Liver (tissue), 9 donors: Measurements from ENCODE around the gene CMTM1. TPM values are rescaled to one million over a fixed set of nuclear protein-coding genes. Genes with fewer than 3 reads are reported as not detected.

Experiments used
- DNase-seq: peaks from one replicate; pipeline ENCODE4 v3.0.0-alpha.2; 2017; ENCODE audit warnings: low spot score
- H3K27ac ChIP-seq, 2 donors: one replicate each; pipeline ENCODE4 v1.7.0; 2013; ENCODE audit warnings: inconsistent platforms in 2 of 2, low read length in 2 of 2, control low read depth in 1 of 2, low read depth in 1 of 2, mild to moderate bottlenecking in 1 of 2
- H3K27me3 ChIP-seq, 4 donors: one replicate each; pipeline versions ENCODE4 v1.6.1 to v1.7.0; 2013; ENCODE audit warnings: low read length in 3 of 4, inconsistent platforms in 1 of 4, mild to moderate bottlenecking in 1 of 4, moderate library complexity in 1 of 4; ENCODE audit not compliant: control insufficient read depth in 4 of 4, insufficient read depth in 4 of 4
- H3K36me3 ChIP-seq, 4 donors: one replicate each; pipeline versions ENCODE4 v1.6.1 to v1.7.0; 2013; ENCODE audit warnings: low read length in 3 of 4, mild to moderate bottlenecking in 3 of 4, low read depth in 1 of 4, moderate library complexity in 1 of 4; ENCODE audit not compliant: control insufficient read depth in 4 of 4, insufficient read depth in 3 of 4
- H3K4me1 ChIP-seq, 4 donors: one replicate each; pipeline versions ENCODE4 v1.6.1 to v1.7.0; 2013; ENCODE audit warnings: low read length in 3 of 4, mild to moderate bottlenecking in 3 of 4, moderate library complexity in 1 of 4; ENCODE audit not compliant: control insufficient read depth in 4 of 4, insufficient read depth in 4 of 4
- H3K4me3 ChIP-seq, 3 donors: one replicate each; pipeline versions ENCODE4 v1.6.1 to v1.7.0; 2013; ENCODE audit warnings: low read length in 3 of 3, control low read depth in 1 of 3, low read depth in 1 of 3, mild to moderate bottlenecking in 1 of 3
- H3K9ac ChIP-seq, 2 donors: one replicate each; pipeline ENCODE4 v1.7.0; 2013; ENCODE audit warnings: low read length in 2 of 2, mild to moderate bottlenecking in 2 of 2, moderate library complexity in 2 of 2, control low read depth in 1 of 2, low read depth in 1 of 2
- H3K9me3 ChIP-seq, 4 donors: one replicate each; pipeline versions ENCODE4 v1.6.1 to v1.7.0; 2013; ENCODE audit warnings: low read length in 3 of 4; ENCODE audit not compliant: control insufficient read depth in 4 of 4
- ATF3 ChIP-seq: IDR thresholded peaks from 2 replicates; pipeline ENCODE4 v1.6.1; 2016; ENCODE audit warnings: antibody characterized with exemption
- CTCF ChIP-seq: fragments of 150-350 bp; IDR thresholded peaks from 2 replicates; pipeline ENCODE4 v1.5.1; 2017; ENCODE audit warnings: improper control_type of control experiment, low read depth, low read length; ENCODE audit not compliant: missing input control
- FOXA2 ChIP-seq: IDR thresholded peaks from 2 replicates; pipeline ENCODE4 v1.6.1; 2016; ENCODE audit warnings: antibody characterized with exemption
- HNF4G ChIP-seq: IDR thresholded peaks from 2 replicates; pipeline ENCODE4 v1.6.1; 2016; ENCODE audit warnings: antibody characterized with exemption
- JUND ChIP-seq, 2 donors: IDR thresholded peaks; 2 replicates each; pipeline ENCODE4 v1.6.1; 2016; ENCODE audit warnings: antibody characterized with exemption in 2 of 2
- MAX ChIP-seq: IDR thresholded peaks from 2 replicates; pipeline ENCODE4 v1.6.1; 2016; ENCODE audit warnings: antibody characterized with exemption
- RAD21 ChIP-seq, 2 donors: IDR thresholded peaks; 2 replicates each; pipeline ENCODE4 v1.6.1; 2016; ENCODE audit warnings: antibody characterized with exemption in 2 of 2, mild to moderate bottlenecking in 2 of 2
- REST ChIP-seq: IDR thresholded peaks from 2 replicates; pipeline ENCODE4 v1.6.1; 2016; ENCODE audit warnings: antibody characterized with exemption, mild to moderate bottlenecking
- RXRA ChIP-seq, 2 donors: IDR thresholded peaks; 2 replicates each; pipeline ENCODE4 v1.6.1; 2017 to 2018; ENCODE audit warnings: antibody characterized with exemption in 2 of 2, mild to moderate bottlenecking in 1 of 2
- SP1 ChIP-seq: IDR thresholded peaks from 2 replicates; pipeline ENCODE4 v1.6.1; 2018; ENCODE audit warnings: antibody characterized with exemption, mild to moderate bottlenecking
- TAF1 ChIP-seq: conservative IDR thresholded peaks from 2 replicates; pipeline ENCODE4 v1.6.1; 2016; ENCODE audit warnings: antibody characterized with exemption, mild to moderate bottlenecking
- YY1 ChIP-seq: IDR thresholded peaks from 2 replicates; pipeline ENCODE4 v1.6.1; 2016; ENCODE audit warnings: antibody characterized with exemption, mild to moderate bottlenecking
- ZBTB33 ChIP-seq: IDR thresholded peaks from 2 replicates; pipeline ENCODE4 v1.6.1; 2016; ENCODE audit warnings: antibody characterized with exemption
- WGBS: extraction: QIAGEN DNeasy Blood & Tissue Kit; methylation state at CpG from one replicate; pipeline ENCODE4 v1.1.7; 2013; 5-methylcytosine and 5-hydroxymethylcytosine counted together
- polyA plus RNA-seq, 2 donors: library from polyadenylated mRNA; stranded (reverse) in 1 of 2; unstranded in 1 of 2; fragments of 200-250 nt in 1 of 2; fragments of >200 nt in 1 of 2; fragmentation: Nextera tagmentation in 1 of 2; extraction: Ambion mirVana in 1 of 2; gene quantifications; one replicate each; pipeline versions ENCODE4 v1.2.1 to v1.2.3, GENCODE V29; 2013 to 2015
- total RNA-seq, 2 donors: library from RNA; depleted of rRNA; stranded (reverse); fragments of >200 nt; gene quantifications; one replicate each; pipeline ENCODE4 v1.2.3, GENCODE V29; 2014
- donor health status: healthy.
- donor health status: healthy.
- donor health status: healthy.
- donor health status: healthy.
- donor health status: healthy.

CMTM1 gene
- total and polyA plus RNA-seq, 4 donors, result 0.32 to 0.84 (median 0.49) TPM

- peaks cover 4 to 12% (median 5%) of the 10 kb centered on the region in 4 donors for H3K4me1 ChIP-seq
- peaks cover 0 to 9% (median 0%) of the 10 kb centered on the region in 4 donors for H3K27me3 ChIP-seq
- no peak overlapping the region for H3K9ac ChIP-seq
- no peak overlapping the region for H3K27ac ChIP-seq
- H3K36me3 ChIP-seq, result no peaks in the 10 kb centered on the region
- 95% methylated on average over 5 of the region's 5 CpGs for WGBS
- no peaks in the 10 kb centered on the region for H3K9me3 ChIP-seq
- no peak for DNase-seq
- TF ChIP-seq REST, result no peak
- TF ChIP-seq MAX, result no peak
- TF ChIP-seq RAD21 (IDR thresholded peaks at IDR 0.05), result no peak
- no peak for TF ChIP-seq ATF3
- TF ChIP-seq FOXA2, result no peak
- TF ChIP-seq TAF1, result no peak
- no peak for TF ChIP-seq YY1
- no peak for TF ChIP-seq JUND (IDR thresholded peaks at IDR 0.05)
- TF ChIP-seq SP1, result no peak
- no peak for TF ChIP-seq HNF4G
- no peak overlapping the region for H3K4me3 ChIP-seq
Observed at GRCh38 chr16:66576296-66576695, 10.1 kb downstream of the CMTM1 start.

GRCh38 chr16:66578651-66579531, 12.7 kb downstream of the CMTM1 start, which contains the start of gene CMTM2:
Gene CMTM2 (plus strand): TSS chr16:66579463. CDS start chr16:66579608, 145 bp downstream.
- H3K27me3 ChIP-seq, result peaks cover 0 to 9% (median 0%) of the 10 kb centered on the region in 4 donors
- H3K4me1 ChIP-seq, result peaks cover 4 to 12% (median 5%) of the 10 kb centered on the region in 4 donors
- H3K27ac ChIP-seq, result no peak within 1 kb of the TSS
- H3K9ac ChIP-seq, result no peak within 1 kb of the TSS
- no peak for DNase-seq
- no peaks in the 10 kb centered on the region for H3K9me3 ChIP-seq
- no peak for TF ChIP-seq TAF1
- no peak for TF ChIP-seq ZBTB33
- no peak for TF ChIP-seq CTCF
- no peak for TF ChIP-seq REST
- TF ChIP-seq HNF4G, result no peak
- no peak for TF ChIP-seq JUND (IDR thresholded peaks at IDR 0.05)
- no peak for TF ChIP-seq RXRA (IDR thresholded peaks at IDR 0.05)
- WGBS, result 18% methylated on average over 77 of the region's 77 CpGs
- H3K36me3 ChIP-seq, result no peaks in the 10 kb centered on the region
- H3K4me3 ChIP-seq, result peak within 1 kb of the TSS in 2 of 3 donors; percentile 12 to 29
